GM18520 (cell line): ENCODE data around the gene DCAF5.
"Not testable (repeated sequence)": the region's sequence is repeated elsewhere in the genome, so short reads cannot be mapped to it uniquely, and the experiment has no call there.

Experiments
- ATAC-seq: cut with Tn5 transposase; IDR thresholded peaks from one replicate; pipeline ENCODE4 v1.9.1; 2021; ENCODE audit not compliant: unreplicated experiment

The DCAF5 gene

DNA sequence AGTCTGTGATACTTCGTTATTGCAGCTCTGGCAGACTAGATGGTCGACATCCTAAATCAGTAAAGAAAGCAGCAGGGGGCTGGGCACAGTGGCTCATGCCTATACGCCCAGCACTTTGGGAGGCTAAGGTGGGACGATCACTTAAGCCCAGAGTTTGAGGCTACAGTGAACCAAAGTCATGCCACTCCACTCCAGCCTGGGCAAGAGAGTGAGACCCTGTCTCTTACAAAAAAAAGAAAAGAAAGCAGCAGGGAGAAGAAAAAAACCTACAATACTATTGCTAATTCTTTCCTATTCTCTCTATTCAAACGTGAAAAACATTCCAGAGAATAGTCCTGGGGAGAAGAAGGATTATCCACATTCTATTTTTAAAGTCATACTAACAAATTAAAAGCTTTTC lies 79.5 kb downstream of the DCAF5 start:
- ATAC-seq, result no peak

DNA sequence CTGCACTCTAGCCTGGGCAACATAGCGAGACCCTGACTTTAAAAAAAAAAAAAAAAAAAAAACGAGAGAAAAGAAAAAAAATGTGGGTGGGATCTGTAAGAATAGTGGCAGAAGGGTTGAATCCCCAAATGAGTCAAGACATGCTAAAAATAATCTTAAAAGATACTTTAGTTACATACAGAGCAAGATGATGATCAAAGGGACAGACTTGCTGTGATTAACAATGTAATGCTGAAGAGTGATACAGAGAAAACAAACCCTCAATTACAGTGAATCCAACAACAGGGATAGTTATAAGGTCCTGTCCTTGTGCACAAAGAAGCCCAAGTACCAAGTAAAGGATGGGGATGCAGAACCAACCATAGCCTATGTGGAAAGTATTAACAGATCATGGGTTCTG lies 80.3 kb downstream of the DCAF5 start:
- ATAC-seq, result no peak

DNA sequence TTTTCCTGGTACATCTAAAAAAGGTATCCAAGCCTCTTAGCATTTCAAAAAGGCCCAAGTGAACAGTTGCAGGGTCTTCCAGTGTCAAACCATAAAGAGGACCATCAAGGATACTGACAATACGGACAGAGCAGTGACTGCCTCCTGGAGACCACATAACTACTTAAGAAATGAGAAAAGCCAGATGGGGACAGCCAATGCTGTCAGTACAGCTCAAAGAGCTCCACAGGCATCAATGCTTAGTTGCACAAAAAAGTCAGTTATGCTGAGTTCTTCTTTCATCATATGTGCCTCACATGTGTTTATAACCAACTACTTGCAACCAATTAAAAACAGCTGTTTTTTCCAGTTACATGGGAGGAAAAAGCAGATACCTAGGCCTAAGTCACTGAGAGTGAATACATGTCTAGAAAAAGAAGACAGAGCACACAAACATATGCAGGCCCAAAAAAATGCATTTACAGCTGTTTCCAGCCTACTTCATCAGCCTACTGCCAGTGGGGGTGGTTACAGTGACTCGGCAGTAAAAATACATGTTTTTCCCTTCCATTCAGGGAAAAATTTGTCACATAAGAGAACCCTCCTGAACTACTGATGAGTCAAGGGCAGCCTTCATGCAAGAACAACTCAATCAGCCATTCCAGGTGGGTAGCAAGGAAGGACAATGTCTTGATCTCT lies 84.0 kb downstream of the DCAF5 start:
- no peak for ATAC-seq

DNA sequence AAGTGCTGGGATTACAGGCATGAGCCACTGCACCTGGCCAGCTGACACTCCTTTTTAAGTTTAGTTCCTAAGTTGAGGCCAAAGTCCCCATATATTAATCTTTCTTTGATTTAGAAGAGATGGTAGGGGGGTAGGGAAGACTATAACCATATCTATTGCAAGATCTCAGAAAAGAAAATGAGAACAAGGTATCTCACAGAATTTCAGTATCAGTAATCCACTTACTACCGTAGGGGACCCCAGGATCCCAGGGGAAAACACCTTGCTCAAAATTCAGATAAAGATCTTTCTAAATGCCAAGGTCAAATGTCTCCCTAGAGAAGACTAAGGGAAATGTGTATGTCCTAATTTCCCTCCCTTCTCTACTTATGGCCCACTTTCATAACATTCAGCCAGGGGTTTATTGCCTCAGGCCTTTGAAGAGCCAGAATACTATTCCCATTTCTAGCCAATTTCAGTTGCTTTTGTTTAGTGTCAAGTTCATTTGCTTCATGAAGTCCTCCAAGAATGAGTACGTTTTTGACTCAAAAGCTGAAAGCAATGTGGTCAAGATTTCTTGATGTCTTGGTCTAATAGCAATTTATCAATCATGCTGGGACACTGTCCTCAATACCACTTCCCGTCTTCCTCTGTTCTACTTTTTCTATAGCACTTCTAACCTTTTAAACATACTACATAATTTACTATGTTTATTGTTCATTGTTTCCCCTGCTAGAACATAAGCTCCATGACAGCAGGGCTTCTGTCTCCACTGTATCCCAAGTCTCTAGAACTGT lies 86.3 kb downstream of the DCAF5 start:
- ATAC-seq, result no peak

DNA sequence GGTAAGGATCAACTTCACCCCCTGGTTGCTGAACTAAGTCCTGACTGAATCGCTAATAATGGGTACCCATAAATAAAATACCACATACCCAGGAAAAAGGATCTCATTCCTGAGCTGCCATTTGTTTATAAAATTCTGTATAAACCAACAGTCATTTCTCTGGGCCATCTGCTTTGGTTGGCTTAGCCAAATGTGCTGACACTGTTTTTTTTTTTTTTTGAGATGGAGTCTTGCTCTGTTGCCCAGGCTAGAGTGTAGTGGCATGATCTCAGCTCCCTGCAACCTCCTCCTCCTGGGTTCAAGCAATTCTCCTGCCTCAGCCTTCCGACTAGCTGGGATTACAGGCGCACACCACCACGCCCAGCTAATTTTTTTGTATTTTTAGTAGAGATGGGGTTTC lies 87.0 kb downstream of the DCAF5 start:
- not testable (repeated sequence) for ATAC-seq

DNA sequence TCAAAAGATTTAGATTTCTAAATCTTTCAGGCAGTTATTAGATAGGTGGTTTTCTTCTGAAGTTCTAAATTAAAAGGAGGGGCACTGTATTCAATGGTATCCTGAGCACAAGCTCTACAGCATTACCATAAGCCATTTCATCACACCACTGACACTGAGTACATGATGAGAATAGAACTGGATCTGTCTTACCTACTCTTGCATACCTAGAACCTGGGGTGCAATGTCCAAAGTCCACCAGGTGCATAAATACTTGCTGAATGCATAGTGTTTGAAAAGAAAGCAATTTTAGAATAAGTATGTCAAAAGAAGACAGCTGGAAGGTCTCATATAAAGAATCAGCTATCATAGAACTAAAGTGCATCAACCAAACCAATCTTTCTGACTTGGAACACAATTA lies 88.3 kb downstream of the DCAF5 start:
- ATAC-seq, result no peak

DNA sequence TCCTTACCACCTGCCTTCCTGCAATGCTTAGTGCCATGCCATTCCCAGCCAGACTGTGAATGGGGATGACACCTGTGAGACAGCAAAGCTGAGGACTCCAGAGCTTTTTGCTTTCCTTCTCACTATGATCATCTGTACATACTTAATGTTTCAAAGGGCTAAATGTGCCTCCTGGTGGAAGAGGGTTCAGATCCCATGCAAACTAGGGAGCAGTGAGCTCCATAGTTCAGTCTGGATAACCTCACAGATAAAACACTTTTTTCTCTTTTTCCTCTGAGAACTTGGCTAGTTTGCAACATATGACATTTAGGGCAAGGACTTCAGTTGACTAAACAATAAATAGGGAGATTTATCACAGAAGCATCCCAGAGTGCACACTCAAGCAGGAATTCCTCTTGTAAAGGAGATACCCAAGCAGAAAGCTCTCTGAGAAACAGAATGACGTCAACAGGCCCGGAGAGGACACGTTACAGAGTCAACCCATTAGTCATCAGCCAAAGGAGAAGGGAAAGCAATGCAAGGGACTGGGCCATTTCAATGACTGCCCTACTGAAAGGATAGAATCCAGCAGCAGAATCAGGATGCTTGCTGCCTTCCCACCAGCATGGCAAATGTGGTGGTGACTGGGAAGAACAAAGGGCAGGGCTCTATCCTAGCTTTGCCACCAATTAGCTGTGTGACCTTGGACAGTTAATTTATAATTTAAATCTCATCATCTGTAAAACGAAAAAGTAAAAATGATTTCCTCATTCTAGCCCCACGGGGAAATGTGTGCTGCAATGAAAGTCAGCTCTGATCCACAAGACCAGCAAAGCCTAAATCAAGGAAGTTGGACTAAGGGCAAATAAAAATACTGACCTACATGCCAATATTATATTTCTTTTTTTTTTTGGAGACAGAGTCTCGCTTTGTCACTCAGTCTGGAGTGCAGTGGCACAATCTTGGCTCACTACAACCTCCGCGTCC lies 93.0 kb downstream of the DCAF5 start:
- ATAC-seq, result no peak

DNA sequence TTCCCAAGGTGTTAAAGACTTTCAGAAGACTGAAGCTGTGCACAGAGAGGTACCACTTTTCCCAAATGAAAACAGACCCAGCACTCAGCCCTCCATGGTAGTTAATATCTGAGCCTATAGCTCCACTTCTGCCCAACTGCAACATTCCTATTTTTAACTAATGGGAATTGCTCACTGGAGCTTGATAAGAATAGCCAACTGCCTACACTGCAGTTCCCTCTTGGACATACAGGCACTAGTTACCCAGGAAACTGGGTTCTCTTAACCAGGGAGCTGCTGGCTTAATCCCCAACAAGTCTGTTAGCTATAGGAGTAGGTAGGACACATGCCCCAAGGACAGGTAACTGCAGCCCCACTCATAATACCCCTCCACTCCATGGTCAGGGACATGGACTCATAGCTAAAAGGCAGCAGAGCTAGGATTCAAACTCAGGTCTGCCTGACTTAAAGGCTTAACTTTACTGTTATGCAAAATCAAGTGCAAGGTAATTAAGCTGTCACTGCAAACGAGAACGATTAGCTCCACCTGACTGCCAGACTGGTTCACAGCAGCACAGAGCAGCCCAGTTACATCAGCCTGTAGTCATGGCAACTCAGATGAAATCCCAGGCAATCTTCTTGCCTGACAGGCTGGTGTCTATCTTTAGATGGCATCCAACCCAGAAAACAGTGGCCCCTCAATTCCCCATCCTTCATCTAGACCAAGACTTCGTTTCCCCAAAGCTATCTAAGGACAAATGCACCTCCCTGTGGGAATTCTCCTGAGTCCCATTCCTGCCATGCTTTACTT lies 96.7 kb downstream of the DCAF5 start:
- ATAC-seq, result no peak

DNA sequence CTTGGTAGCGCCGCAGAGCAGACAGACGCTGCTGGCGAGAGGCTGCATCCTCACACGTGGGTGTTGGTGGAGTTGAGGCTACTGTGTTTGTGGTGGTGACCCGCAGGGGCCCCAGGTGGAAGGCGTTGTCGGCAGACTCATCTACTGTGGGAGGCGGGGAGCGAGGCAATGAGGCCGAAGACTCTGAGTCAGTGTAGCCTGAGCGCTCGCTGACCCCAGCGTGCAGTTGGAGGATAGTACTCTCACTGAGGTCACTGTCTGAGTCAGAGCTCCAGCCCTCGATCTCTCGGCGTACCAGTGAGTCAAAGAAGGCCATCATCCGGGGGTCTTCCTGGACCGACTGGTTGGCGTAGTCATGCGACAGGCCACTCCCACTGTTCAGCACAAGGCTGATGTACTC lies 97.8 kb downstream of the DCAF5 start:
- ATAC-seq, result no peak

DNA sequence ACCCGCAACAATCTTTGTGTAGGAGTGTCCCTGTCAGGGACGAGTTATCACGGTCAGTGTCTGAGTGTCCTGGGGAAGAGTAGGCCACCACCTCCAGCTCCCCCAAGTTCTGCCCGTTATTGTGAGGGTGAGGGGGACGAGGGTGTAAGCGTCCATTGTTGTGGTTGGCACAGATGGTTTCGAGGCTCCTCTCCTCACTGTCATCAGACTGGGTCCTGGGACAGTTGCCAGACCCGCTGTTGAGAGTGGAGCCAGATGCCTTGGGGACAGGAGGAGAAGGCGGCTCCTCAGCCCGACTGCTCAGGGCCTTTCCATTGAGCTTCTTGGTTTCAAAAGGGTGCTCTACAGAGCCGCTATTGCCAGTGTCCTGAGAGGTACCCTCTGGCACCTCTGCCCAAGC lies 98.9 kb downstream of the DCAF5 start:
- no peak for ATAC-seq

DNA sequence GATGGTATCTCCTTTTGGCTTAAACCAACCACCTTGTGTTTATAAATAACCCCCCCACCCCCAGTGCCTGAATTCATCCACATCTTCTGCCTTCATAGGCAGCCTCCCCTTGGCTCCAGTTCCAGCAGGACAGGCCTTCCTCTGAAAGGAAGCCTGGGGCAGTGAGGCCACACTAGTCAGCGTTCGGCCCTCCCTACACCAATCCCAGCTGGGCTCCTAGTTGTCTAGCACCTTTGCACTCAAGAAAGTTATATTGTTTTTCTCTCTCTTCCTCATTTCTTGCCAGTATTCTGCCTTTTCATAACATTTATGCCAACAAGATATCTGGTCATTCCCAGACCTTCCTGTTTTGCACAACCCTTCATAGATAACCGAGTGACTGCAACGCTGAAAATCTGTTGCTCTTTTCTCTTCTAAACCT lies 100.7 kb downstream of the DCAF5 start:
- no peak for ATAC-seq

DNA sequence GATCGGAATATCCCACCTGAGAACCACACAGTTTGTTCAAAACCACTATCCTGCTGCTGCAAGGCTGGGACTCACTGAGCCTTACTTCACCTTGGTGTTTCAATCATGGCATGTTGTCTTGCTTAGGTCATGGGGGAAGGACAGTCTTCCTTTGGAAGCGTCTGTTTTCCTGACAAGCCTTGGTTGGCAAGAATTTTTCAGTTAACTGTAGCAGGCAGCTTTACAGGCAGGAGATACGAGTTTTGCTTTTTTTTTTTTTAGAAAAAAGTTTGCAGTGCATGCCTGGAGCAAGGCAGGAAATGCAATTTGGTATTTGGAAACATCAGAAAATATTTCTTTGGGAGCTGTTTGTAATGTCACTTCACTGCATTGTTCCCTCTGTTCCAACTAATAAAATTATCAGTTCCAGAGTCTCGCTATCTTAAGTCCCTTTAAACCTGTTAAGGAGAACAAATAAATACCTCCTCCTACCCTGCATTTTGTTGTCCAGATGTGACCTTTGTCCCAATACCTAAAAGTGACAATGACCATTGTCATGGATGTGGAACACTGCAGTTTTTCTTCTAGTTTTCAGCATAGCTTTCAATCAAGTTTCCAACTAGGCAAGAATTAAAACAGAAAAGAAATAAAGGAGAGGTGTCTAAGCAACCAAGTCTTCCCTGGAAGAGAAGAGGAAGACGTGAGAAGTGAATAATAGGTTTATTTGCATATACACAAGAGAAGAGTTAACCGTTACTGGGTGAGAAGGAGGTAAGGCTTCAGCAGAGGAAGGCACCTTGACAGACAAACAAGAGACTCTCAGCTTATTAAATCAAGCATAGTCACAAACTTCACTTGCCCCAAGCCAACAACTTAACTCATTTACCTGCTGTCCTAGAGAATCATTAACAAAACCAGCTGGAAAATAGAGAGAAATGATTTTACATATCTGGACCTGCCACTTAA lies 102.4 kb downstream of the DCAF5 start:
- no peak for ATAC-seq

DNA sequence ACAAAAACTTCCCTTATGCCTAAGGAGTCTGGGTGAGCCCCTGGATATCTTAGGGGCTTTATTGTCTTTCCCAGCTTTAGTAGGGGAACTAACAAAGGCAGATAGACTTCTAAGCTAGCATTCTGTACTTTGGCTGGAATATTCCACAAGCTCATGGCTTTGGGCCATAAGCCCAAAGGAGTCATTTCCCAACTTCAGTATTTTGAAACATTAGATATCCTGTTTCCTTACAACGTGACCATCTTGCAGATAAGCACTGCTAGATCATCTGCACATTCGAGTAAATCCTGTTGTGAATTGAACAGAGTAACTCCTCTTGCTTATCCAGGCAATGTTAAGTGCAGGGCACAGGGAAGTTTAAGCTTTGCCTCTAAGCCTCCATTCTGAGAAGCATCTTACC lies 103.2 kb downstream of the DCAF5 start:
- ATAC-seq, result no peak

DNA sequence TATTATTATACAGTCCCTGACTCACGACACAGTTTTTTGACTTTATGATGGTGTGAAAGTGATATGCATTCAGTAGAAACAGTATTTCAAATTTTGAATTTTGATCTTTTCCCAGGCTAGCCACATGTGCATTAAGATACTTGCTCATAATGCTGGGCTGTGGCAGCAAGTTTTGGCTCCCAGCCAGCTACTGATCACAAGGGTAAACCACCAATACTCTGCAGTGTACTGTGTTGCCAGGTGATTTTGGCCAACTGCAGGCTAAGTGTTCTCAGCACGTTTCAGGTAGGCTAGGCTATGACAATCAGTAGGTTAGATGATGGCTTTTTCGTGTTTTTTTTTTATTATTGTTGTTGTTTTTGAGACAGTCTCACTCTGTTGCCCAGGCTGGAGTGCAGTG lies 104.5 kb downstream of the DCAF5 start:
- no peak for ATAC-seq

DNA sequence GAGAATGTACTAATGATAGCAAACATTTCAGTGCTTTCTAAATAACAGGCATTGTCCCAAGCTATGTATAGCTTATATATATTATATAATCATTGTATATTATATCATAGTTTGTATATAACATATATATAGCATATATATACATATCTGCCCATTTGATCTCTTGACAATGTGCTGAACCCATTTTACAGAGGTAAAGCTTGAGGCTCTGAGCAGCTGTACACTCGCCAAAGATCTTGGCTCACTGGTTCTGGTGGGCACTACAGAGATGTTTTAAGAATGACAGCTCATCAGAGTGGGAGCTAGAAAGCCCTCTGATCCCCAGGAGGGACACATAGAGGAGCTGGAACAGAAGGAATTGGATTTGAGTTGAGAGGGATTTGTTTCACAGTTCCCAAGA lies 105.7 kb downstream of the DCAF5 start:
- no peak for ATAC-seq

DNA sequence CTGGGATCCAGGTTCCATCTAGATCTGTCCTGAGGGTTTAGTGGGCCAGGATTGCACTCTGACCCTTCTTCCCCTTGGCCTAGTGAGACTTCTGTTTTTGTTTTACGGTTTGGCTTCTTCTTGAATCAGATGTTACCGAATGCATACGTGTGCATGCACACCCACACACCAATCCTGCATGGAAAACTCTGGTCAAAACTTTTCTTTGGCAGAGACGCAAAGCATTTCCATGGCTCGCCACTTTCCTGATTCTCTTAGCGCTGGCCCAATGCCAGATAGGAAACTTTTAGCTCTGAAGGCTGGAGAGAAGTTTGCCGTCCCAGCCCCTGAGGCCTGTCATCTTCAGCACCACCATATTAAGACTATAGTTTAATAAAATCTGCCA lies 106.5 kb downstream of the DCAF5 start:
- no peak for ATAC-seq

DNA sequence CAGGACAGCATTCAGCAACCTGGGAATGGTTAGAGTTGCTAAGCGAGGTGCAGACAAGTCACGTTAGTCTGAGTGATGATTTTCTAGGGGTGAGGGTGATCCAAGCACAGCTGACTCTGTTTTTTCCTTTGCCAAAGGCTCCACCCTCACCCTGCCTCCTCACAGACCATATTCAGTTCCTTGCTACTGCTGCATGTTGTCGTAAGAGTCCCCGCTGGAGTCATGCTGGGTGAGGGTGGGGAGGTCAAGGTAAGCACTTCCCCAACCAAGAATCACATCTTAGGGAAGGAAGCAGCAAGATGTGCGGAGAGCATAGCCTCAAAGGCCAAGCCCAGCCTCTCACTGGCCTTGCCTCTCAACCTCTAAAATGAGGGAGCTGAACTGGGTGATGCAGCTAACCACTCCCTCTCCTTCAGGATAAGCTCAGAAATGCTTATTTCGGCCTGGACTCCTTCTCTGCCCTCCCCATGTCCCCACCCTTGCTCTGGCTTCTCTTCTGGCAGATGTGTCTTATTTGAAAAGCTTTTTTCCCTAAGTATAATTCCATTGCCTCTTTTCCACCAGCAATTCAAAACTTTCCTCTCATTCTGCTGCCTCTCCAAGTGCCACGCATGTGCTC lies 107.0 kb downstream of the DCAF5 start:
- ATAC-seq, result no peak

DNA sequence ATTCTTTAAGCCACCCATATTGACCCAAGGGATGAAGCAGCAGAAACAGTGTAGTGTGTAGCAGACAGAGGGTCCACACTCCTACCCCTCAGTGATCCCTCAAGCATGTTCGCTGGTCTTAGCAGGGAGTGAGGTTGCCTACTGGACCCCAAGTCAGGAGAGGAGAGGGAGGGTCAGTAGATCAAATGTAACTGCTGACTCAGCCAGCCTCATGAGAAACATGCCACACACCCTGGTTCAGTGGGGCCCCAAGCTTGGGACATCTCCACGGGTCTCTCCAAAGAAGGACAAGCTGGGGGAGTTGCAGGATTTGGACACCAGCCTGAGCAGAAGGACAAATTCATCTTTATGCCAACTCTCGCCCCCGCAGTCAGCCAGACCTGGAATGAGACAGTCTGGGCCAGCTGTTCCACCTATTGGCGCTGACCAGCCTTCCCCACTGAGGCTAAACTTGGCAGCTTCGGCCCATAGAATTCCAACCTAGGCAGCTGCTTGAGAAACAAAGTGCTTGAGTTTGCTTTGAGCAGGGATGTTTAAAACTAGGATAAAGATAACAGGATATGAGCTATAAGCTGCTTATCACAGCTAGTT lies 107.9 kb downstream of the DCAF5 start:
- no peak for ATAC-seq

DNA sequence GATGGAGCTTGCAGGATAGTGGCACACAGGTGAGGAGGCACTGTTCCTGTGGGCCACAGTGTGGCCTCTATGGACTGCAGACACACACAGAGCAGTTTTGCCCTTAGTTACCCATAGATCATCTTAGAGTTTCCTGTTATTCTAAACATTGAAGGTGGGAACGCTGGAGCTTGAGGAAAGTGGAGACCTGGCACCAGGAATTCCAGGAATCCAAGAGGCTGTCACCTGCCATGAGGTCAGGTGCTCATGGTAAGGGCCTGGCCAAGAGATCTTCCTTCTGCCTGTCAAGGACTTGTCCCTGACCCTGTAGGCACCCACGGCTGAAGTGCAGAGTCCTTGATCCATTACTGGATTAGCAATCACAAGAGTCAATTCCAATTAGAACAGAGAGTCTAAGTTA lies 108.6 kb downstream of the DCAF5 start:
- ATAC-seq, result no peak
